NCI-H1694 treated with DMSO at 0.1 percent for 48 hours (cell line): ENCODE data around the gene KRT8.
A peak's percentile ranks its signal among the peaks of the same experiment; 100 is the strongest.
"Not testable (repeated sequence)": the region's sequence is repeated elsewhere in the genome, so short reads cannot be mapped to it uniquely, and the experiment has no call there.

Experiments
- DNase-seq: peaks from one replicate; lab custom pipeline; 2025; lab: John Stamatoyannopoulos, UW

The KRT8 gene

DNA sequence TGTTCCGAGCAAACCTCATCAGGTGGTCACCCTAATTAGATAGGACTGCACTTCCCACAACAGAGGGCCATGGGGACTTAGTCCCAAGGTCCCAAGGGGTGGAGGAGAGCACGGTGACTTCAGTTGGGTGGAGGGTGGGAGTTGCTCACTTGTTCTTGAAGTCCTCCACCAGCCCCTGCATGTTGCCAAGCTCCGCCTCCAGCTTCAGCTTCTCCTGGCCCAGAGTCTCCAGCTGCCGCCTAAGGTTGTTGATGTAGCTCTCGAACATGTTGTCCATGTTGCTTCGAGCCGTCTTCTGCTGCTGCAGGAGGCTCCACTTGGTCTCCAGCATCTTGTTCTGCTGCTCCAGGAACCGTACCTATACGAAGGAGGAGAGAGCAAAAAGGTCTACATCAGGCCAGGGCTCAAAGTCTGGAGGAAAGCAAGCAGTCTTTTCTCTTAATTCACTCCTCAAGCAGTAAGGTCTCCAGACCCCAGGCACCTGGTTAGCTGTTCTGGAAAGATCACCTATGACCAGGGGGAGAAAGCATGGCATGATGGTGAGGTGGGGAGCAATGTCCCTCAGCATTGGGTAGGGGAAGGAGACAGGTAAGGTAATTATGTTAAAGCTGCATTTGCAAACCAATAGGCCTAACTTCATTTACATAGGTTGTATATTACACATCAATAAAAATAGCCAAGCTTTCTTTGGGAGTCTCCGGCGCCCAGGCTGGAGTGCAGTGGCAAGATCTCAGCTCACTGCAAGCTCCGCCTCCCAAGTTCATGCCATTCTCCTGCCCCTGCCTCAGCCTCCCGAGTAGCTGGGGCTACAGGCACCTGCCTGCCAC is 2.9 kb downstream of the KRT8 start:
- no peak for DNase-seq

DNA sequence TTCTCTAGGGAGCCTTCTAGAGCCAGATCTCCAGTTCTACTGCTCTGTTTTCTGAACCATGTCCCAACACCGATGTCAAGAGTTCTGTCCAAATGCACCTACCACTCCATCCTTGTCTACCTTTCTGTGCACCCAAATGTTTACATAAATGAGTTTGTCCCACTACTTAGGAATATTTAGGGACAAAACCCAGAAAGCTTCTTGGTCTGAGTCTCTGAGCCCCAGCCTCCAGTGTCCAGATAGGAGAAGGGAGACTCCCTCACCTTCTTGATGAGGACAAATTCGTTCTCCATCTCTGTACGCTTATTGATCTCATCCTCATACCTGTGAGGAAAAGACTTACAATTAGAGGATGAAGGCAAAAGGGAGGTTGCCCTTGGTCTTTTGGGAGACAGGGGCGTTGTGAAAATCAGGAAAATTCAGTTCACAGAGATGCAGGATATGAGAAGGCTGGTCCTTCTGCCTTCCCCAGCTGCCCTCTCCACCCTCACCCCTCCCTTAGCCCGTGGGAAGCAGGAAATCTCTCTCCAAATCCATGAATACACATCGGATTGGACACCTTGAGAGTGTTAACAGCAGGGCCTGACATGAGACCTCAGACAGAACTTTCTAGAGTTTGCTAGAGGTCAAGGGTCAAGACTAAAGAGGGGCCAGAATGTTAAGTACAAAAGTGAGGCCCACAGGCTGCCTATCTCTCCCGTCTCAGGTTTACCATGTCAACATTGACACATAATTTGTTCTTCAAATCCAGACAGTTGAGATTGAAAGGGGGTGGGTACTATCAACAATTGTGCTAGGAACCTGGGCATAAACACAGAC is 3.8 kb downstream of the KRT8 start:
- DNase-seq, result no peak

DNA sequence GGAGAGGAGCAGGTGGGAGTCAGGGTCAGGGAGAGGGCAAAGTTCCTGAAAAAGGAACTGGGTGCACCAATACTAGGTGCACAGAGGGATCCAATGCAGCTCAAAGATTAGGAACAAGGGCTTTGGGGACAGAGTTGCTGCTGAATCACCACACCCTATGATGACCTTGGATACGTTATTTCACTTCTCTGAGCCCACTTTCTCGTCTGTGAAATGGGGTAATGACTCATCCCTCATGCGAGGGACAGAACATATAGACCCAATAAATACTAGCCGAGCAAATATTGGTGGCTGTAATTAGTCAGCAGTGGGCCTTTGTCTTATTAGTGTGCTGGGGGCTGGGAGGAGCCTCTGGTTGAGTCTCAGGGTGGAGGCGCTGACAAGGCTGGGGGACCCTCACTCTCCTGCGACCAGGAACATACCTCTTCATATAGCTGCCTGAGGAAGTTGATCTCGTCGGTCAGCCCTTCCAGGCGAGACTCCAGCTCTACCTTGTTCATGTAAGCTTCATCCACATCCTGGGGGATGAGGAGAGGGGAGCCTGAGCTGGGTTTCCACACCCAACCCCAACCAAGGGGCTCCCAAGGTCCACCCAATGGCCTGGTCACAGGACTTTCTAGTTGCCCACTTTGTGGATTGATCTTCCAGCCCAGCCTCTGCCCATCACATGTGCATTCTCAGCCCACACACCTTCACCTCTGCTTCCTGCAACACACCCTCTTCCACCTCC is 4.5 kb downstream of the KRT8 start:
- no peak for DNase-seq

DNA sequence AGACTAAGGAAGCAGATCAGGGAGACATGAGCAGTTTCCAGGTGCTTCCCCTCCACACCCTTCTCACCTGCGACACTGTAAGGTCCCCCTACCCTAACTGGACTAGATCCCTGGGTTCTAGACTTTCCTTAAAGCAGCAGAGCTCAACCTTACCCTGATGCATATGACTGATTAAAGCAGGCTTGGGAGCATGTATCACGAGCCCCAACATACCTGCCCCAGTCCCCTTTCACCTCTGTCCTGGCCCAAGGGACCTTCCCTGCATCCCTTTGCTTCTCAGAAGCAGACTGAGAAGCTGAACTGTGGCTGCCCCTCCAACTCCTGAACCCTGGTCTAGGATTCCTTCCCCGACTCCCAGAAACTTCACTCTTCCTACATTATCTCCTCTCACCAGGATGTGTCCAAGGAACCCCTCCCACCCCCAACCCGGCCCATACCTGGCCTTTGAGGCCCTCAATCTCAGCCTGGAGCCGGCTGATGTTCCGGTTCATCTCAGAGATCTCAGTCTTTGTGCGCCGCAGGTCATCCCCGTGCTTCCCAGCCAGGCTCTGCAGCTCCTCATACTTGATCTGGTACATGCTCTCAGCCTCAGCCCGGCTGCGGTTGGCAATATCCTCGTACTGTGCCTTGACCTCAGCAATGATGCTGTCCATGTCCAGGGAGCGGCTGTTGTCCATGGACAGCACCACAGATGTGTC is 5.4 kb downstream of the KRT8 start:
- DNase-seq, result no peak

DNA sequence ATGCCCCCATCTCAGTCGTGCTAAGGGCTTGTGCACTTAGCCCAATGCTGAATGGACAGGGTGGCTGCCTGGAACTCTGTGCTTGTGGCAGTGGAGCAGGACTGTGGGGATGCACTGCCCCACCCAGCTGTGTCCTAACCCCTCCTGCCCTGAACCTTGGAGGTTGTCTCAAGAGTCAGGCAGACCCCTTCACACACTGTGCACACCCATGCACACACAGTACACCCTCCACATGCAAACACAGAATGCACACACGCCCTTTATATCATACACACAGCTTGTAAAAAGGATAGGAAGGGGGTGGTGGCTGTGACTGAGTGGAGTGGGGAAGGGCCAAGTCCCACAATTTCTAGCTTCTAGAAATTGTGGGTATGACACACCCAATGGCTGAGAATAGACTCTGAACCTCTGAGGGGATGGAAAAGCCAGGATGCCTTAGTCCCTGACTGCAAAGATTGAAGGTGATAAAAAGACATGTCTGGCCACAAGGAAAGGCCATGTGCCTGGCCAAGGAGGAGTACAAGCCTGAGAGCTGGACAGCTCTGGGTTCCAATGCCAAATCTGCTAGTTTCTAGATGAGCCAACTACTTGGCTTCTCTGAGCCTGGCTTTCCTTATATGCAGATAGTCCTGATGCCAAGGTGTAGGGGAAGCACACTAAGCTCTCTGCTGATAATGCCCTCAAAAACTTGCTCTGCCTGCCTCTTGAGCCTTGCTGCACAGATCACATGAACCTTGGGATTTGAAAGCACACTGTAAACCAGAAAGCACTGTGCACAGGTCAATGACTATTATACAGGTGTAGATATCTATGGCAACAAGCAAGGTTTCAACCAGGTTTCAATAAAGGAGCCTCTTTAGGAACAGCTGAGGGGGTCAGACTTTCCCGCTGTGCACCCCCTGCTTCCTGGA is 8.4 kb downstream of the KRT8 start:
- DNase-seq, result no peak

DNA sequence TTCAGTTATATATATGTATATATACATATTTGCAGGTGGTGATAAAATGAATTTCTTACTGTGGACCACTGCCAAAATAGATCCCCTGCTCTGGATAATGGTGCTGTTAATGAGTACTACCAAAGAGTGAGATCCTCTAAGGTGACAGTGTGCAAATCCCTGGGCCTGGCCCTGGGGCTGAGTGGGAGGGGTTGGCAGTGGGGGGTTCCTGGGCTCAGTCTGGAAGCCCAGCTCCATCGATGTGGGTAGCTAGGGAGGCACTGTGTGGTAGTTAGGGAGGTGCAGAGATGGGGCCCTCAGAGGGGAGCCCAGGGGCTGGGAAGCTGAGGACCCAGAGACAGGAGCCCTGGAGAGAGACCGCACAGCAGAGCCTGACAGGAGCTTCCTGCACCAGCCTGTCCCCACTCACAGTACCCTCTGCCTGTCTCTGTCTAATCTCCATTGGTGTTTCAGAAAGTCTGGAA is 9.1 kb downstream of the KRT8 start:
- DNase-seq, result no peak

DNA sequence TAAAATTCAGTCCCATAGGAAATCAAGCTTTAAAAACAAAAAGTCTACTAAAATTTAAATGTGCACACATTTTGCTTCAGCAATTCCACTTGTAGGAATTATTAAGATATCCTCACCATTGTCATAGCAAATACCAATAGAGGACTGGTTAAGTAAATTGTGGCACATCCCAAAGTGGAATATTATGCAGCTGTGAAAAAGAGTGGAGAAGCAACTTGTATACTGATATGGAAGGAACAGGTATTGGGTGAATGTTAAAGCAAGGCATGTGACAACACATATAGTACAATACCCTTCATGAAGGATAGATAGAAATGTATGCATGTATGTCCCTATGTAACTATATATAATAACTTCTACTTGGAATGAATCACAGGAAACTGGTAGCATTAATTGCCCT is 11.9 kb downstream of the KRT8 start:
- no peak for DNase-seq

DNA sequence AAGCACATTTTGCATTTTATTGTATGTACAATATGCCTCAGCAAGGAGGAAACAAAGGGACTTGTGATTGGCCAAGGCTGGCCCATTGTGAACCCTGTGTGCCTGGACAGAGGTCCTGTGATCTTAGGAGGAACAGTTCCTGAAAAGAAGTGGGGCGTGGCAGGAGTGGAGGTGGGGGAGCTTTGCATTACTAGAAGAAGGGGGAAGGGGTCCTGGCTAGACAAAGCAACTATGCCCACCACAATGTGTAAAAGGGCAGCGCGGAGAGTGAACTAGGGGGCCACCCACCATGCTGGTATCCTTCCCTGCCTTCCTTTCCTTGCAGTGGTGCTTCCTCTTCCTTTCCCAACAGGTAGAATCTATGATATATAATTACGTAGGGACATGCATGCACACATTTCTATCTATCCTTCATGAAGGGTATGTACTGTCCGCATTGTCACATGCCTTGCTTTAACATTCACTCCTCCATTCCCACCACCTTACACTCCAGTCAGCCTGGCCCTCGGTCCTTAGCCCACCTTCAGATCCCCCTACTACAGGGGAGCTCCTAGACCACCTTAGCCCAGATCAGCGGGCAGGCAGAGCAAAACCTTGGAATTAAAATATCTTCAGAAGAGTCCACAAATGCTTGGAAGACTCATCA is 12.5 kb downstream of the KRT8 start:
- no peak for DNase-seq

DNA sequence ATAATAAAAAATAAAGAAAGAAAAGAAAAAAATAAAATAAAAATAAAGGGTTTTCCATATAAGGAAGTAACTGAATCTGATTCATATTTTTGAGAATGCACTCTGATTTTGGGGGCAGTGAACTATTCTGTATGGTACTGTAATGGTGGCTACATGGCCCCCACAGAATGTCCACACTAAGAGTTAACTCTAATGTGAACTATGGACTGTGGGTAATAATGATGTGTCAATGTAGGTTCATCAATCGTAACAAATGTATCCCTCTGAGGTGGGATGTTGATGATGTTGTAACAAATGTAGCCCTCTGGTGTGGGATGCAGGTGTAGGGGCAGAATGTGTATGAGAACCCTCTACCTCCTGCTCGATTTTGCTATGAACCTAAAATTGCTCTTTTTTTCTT is 13.8 kb downstream of the KRT8 start:
- no peak for DNase-seq

DNA sequence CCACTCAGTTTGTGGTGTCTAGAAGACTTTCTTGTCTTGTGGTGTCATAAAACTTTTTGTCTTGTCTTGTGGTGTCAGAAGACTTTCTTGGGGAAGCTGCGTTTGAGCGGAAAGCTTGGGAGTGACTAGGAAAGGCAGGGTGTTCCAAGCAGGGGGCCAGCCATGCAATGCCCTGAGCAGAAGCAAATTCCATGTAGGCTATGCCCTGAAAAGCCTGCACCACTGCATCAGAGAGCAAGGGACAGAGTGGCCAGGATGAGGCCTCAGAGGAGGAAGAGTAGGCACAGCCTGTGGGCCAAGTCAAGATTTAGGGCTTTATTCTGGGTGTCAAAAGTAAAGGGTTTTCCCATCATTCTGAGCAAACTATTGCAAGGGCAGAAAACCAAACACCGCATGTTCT is 14.5 kb downstream of the KRT8 start:
- no peak for DNase-seq

DNA sequence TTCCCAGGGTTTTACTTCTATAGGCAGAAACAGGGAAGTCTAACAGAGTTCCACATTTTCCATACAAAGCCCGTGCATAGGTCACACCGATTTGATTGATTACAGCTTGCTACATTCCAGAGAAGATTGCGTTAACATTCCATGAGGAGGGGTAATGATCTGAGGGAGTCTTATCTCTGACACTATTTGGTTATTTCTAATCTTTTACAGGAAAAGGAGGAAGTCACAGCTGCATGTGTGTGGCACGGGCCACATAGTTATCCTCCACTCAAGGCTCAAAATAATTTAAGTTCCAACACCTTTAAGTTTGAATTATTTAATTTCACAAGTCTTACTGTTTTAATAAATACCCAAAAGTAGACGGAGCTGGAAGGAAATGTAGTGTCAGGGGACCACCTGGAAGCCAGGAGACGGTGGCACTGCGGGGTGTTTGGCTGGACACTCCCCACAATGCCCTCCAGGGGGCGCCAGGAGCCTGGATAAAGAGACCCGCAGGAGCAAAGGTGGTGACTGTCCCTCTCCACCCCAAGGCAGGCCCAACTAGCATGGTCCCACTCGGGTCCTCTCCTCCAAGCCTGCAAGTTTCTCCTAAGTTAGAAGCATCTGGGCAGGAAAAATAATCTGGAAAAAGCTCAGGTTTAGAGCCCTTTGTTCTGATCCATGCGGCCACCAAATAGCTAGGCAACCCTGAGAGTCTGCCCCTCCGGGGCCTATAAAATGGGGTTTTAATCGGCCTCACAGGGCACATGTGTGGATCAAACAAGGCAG is 20.2 kb downstream of the KRT8 start:
- DNase-seq, result peak; percentile 21

DNA sequence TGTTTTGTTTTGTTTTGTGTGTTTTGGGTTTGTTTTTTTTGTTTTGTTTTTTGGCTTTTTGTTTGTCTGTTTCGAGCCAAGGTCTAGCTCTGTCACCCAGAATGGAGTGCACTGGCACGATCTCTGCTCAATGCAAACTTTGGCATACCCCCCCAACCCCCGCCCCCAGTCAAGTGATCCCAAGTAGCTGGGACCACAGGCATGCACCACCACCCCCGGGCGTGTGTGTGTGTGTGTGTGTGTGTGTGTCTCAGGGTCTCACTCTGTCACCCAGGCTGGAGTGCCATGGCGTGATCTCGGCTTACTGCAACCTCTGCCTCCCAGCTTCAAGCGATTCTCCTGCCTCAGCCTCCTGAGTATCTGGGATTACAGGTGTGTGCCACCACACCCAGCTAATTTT is 24.4 kb downstream of the KRT8 start:
- DNase-seq, result not testable (repeated sequence)

DNA sequence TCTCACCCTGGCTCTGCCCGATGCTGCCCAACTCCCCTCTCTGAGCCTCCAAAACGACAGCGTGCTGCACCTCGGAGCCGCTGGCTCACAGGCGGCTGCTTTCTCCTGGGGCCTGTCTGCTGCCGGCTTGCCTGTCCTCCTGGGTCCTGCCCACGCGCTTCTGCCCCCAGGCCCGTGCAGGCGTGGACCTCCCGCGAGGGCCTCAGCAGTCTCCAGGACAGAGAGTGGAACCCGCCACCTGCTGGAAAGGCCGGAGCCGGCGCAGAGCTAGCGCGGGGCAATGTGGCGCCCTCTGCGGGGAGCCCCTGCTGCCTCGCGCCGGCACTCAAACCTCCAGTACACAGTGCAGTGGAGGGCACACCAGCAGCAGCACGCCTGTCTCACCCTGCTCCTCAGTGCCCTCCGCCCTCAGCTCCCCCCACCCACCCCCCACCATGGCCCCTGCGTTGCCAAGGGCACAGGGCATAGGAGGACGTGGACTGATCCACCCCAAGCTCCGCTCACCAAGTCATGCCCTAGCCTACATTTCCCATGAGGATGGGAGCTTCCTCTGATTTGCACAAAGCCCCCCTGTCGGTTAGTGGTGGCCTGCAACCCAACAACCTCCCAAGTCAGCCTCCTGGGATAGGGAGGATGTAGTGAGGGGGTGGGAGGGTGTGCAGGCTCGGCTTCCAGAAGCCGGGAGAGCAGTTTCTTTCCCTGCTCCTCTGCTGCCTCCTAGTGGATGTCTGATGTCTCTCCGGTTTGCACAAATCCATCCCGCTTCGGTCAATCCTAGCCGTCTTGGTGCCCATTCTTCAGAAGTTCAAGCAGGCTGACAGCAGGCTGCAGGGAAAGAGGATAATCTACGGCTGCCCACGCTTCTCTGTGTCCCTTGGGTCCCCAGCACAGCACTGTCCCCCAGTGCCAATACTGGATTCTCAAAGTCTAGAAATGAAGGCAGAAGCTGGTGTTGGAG is 25.2 kb downstream of the KRT8 start:
- DNase-seq, result peak; percentile 92

DNA sequence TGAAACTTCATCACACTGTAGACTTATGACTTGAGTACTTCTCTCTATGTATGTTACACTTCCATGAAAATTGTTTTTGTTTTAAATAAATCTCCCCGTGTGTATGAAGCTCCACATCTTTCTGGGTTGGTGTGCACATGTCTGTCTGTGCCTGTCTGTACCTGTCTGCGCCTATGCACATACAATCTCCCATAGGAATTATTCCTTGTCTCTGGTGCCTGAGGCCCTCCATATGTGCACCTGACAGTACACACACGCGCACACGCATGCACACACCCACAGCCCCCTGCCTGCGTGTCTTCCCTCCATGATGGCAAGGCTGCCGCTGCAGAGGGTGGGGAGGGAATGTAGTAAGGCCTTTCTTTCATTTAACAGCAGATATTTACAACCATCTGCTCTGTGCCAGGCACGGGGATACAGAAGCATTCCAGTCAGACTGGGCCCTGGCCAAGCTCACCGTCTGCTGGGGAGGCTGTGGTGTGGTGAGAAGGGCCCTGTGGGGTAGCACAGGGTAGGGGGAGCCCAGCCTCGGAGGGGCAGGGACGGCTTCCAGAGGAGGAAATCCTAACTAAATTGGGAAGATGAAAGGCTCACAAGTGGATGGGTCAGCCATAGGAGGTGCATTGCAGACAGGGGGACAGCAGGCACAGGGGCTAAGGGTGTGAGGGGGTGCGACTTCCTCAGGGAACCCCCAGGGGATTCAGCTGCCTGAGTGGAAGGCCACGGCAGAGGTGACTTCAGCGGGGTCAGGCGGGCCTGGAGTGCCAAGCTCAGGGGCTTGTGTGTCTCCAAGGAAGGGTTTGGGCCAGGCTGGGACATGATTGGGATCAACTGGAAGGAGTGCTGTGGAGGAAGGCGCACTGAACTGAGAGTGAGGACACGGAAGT is 26.1 kb downstream of the KRT8 start:
- peak; percentile 82 for DNase-seq

DNA sequence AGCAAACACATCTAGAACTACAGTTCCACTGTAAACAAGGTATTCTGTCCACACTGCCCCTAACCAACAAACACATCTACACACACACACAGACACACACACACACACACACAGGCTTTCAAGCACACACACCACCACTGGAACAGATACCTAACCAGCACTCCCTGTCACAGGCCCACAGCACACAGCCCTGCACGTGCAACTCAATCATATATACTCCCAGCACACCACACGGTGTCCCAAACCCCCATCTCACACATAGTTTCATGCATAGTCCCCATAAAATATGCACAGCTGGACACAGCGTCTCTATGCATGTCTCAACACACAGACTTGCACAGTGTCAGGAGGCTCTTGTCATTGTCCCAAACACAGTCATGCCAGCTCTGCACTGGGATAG is 27.6 kb downstream of the KRT8 start:
- DNase-seq, result peak; percentile 24

DNA sequence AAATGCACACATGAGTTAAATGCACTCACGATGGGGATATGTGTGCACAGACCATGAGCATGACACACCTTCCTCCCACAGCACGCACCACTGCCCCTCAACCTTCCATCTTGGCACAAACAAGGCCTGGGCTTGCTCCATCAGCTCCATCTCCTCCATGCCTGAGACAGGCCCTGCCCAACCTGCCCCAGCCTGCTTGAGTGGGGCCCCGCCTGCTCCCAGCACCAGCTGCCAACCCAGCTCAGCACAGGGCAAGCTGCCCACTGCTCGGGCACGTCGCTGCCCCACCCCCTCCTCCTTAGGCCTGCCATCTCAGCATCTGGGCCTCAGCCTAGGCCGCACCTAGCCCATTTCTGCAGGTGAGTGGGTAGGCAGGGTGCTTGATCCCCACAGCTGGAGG is 28.5 kb downstream of the KRT8 start:
- DNase-seq, result peak; percentile 51
